HepG2 (cell line): ENCODE data around the gene TMEM9. TPM values are rescaled to one million over a fixed set of nuclear protein-coding genes. Genes with fewer than 3 reads are reported as not detected.

Experiments used
- CEBPB ChIP-seq: IDR thresholded peaks from 2 replicates; pipeline ENCODE4 v1.6.1; 2011; ENCODE audit warnings: low read depth, low read length, improper control_type of control experiment, borderline replicate concordance
- CHD2 ChIP-seq: IDR thresholded peaks from 2 replicates; pipeline ENCODE4 v1.6.1; 2011; ENCODE audit warnings: low read depth, low read length, improper control_type of control experiment
- DMAP1 ChIP-seq: IDR thresholded peaks from 2 replicates; pipeline ENCODE4 v1.6.1; 2016
- FIP1L1 ChIP-seq: fragments of 200-400 bp; formaldehyde crosslinking; IDR thresholded peaks from 2 replicates; pipeline ENCODE4 v1.6.1; 2018; ENCODE audit warnings: low read depth, mild to moderate bottlenecking, low read length, moderate library complexity, borderline replicate concordance; ENCODE audit not compliant: insufficient read depth
- GATAD2A ChIP-seq: IDR thresholded peaks from 2 replicates; pipeline ENCODE4 v1.6.1; 2016
- GLI4 ChIP-seq: sonication (generic); formaldehyde crosslinking; IDR thresholded peaks from 2 replicates; pipeline ENCODE4 v1.5.1; 2020; ENCODE audit warnings: missing genetic modification reagents, mild to moderate bottlenecking, moderate library complexity, borderline replicate concordance
- KLF6 ChIP-seq: IDR thresholded peaks from 2 replicates; pipeline ENCODE4 v1.8.0; 2016; ENCODE audit warnings: missing biosample characterization, missing genetic modification reagents
- KMT2A ChIP-seq: sonication (generic); formaldehyde crosslinking; IDR thresholded peaks from 2 replicates; pipeline ENCODE4 v1.4.0; 2020; ENCODE audit warnings: missing genetic modification reagents
- MBD4 ChIP-seq: IDR thresholded peaks from 2 replicates; pipeline ENCODE4 v1.6.1; 2012; ENCODE audit warnings: low read length, inconsistent platforms, borderline replicate concordance
- RBM39 ChIP-seq: fragments of 200-400 bp; formaldehyde crosslinking; IDR thresholded peaks from one replicate; pipeline ENCODE4 v1.6.1; 2018; ENCODE audit warnings: antibody characterized with exemption, mild to moderate bottlenecking, low read depth, low read length; ENCODE audit not compliant: poor library complexity, severe bottlenecking
- TBX2 ChIP-seq: sonication (generic); formaldehyde crosslinking; IDR thresholded peaks from 2 replicates; pipeline ENCODE4 v1.5.0; 2020; ENCODE audit warnings: missing genetic modification reagents, mild to moderate bottlenecking, borderline replicate concordance
- TEAD3 ChIP-seq: optimal IDR thresholded peaks from 2 replicates; pipeline ENCODE3; 2016; ENCODE audit warnings: borderline replicate concordance
- ZFP82 ChIP-seq: sonication (generic); formaldehyde crosslinking; IDR thresholded peaks from 2 replicates; pipeline ENCODE4 v1.5.1; 2020; ENCODE audit warnings: mild to moderate bottlenecking, missing genetic modification reagents, borderline replicate concordance
- ZNF225 ChIP-seq: sonication (generic); formaldehyde crosslinking; IDR thresholded peaks from 2 replicates; pipeline ENCODE4 v1.4.0; 2020; ENCODE audit warnings: mild to moderate bottlenecking, missing genetic modification reagents
- ZNF33A ChIP-seq: sonication (generic); formaldehyde crosslinking; IDR thresholded peaks from 2 replicates; pipeline ENCODE4 v1.5.1; 2020; ENCODE audit warnings: missing genetic modification reagents, mild to moderate bottlenecking, moderate library complexity, borderline replicate concordance
- ZNF607 ChIP-seq: sonication (generic); formaldehyde crosslinking; IDR thresholded peaks from 2 replicates; pipeline ENCODE4 v1.5.1; 2020; ENCODE audit warnings: missing genetic modification reagents, mild to moderate bottlenecking, borderline replicate concordance
- ZNF644 ChIP-seq: IDR thresholded peaks from 2 replicates; pipeline ENCODE4 v1.6.1; 2016; ENCODE audit warnings: low read depth
- ZNF747 ChIP-seq: sonication (generic); formaldehyde crosslinking; IDR thresholded peaks from 2 replicates; pipeline ENCODE4 v1.8.1; 2023; ENCODE audit warnings: missing genetic modification reagents, mild to moderate bottlenecking, borderline replicate concordance
- polyA plus RNA-seq, 8 experiments: library from polyadenylated mRNA; depleted of rRNA in 3 of 8; stranded (reverse) in 7 of 8; unstranded in 1 of 8; fragments of >200 nt; fragmentation: Illumina TruSeq in 4 of 8; extraction: Trizol in 4 of 8; gene quantifications; 2 replicates each; pipeline versions ENCODE4 v1.2.1 to v1.2.3, GENCODE V29; 2011 to 2016; ENCODE audit warnings: low read depth in 4 of 8, missing spikeins in 1 of 8, mixed read lengths in 1 of 8; ENCODE audit not compliant: insufficient read depth in 1 of 8
- total RNA-seq, 5 experiments: library from RNA; depleted of rRNA; stranded (reverse); fragments of >200 nt; fragmentation: Illumina TruSeq; extraction: Trizol; gene quantifications; 2 replicates each; pipeline ENCODE4 v1.2.3, GENCODE V29; 2016; ENCODE audit warnings: low read depth in 1 of 5
- TF ChIP-seq, protein P1 (sequence below): sonication (generic); formaldehyde crosslinking; IDR thresholded peaks from 2 replicates; pipeline ENCODE4 v1.5.0; 2020; ENCODE audit warnings: missing genetic modification reagents
- TF ChIP-seq, protein P2 (sequence below): sonication (generic); formaldehyde crosslinking; IDR thresholded peaks from 2 replicates; pipeline ENCODE4 v1.8.0; 2023; ENCODE audit warnings: mild to moderate bottlenecking, missing genetic modification reagents
- TF ChIP-seq, protein P3 (sequence below): sonication (generic); formaldehyde crosslinking; IDR thresholded peaks from 2 replicates; pipeline ENCODE4 v1.5.0; 2020; ENCODE audit warnings: missing genetic modification reagents, mild to moderate bottlenecking, borderline replicate concordance
- TF ChIP-seq, protein P4 (sequence below): IDR thresholded peaks from 2 replicates; pipeline ENCODE4 v1.6.1; 2016; ENCODE audit warnings: missing biosample characterization, missing genetic modification reagents, low read depth
- TF ChIP-seq, protein P5 (sequence below): sonication (generic); formaldehyde crosslinking; IDR thresholded peaks from 2 replicates; pipeline ENCODE4 v1.5.1; 2020; ENCODE audit warnings: mild to moderate bottlenecking, moderate library complexity, missing genetic modification reagents

Gene TMEM9
- total and polyA plus RNA-seq, 2 of the 13 experiments (the other 11 are each of a cell fraction or from before 2014, with no cell fraction given), result 60.9 to 102 TPM

DNA sequence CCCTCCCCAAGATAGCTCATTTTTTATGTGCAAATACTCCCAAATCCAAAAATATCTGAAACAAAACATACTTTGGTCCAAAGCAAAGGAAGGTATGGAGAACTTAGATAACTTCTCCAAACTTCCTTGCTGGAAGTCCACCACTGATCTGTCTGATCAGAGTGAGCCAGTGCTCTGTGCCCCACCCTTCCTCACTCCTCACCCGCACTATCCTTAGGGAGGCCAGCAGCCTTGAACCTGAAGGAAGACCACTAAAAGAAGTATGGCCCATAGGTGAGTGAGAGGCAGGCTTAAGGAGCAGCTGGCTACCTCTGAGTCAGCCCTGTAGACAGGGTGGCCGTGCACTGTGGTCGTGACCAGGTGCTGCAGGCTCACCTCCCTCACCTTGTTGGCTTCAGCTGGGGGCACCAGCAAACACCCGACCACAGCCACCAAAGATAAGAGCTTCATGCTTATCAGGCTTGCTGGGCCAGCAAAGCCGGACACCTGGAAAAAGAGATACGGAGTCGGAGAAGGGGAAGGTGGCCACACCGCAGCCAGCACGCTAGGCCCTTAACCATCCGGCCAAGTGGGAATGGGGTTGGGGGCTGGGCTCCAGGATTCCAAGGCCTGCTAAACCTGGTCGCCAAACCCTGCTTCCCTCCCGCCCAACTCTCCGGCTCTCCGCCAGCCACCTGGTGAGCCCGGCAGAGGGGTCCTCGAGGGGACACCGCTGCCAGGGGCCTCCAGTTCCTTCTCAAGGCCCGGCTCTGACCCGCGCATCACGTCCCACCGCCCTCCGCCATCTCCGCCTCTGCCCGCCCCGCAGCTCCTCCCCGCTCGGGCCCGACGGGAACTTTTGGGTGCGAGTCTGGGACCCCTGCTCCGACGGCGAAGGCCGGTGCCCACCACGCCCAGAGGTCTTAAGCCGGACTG, 543 bp downstream of the TMEM9 start (continued):
- TF ChIP-seq, protein P1, sequence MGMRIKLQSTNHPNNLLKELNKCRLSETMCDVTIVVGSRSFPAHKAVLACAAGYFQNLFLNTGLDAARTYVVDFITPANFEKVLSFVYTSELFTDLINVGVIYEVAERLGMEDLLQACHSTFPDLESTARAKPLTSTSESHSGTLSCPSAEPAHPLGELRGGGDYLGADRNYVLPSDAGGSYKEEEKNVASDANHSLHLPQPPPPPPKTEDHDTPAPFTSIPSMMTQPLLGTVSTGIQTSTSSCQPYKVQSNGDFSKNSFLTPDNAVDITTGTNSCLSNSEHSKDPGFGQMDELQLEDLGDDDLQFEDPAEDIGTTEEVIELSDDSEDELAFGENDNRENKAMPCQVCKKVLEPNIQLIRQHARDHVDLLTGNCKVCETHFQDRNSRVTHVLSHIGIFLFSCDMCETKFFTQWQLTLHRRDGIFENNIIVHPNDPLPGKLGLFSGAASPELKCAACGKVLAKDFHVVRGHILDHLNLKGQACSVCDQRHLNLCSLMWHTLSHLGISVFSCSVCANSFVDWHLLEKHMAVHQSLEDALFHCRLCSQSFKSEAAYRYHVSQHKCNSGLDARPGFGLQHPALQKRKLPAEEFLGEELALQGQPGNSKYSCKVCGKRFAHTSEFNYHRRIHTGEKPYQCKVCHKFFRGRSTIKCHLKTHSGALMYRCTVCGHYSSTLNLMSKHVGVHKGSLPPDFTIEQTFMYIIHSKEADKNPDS (CRISPR knock-in tag), result no peak
- TF ChIP-seq, protein P2, sequence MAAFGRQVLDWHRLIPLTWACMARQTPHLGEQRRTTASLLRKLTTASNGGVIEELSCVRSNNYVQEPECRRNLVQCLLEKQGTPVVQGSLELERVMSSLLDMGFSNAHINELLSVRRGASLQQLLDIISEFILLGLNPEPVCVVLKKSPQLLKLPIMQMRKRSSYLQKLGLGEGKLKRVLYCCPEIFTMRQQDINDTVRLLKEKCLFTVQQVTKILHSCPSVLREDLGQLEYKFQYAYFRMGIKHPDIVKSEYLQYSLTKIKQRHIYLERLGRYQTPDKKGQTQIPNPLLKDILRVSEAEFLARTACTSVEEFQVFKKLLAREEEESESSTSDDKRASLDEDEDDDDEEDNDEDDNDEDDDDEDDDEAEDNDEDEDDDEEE (CRISPR knock-in tag), result 0 out of 2 replicates have a peak, but pooled peaks have one; percentile 15
- TF ChIP-seq ZNF607 (CRISPR knock-in tag) (no peak), CHD2 (no peak), ZFP82 (CRISPR knock-in tag) (no peak), MBD4 (no peak), KMT2A (no peak), CEBPB (no peak), TBX2 (CRISPR knock-in tag) (peak; percentile 48; the same call in 1 of the 2 replicates), FIP1L1 (no peak), GATAD2A (no peak), ZNF644 (CRISPR knock-in tag) (no peak), ZNF225 (0 out of 2 replicates have a peak, but pooled peaks have one; percentile 25), GLI4 (CRISPR knock-in tag) (no peak), ZNF33A (CRISPR knock-in tag) (no peak), KLF6 (no peak), RBM39 (peak; percentile 52), DMAP1 (CRISPR knock-in tag) (no peak), TEAD3 (no peak), ZNF747 (0 out of 2 replicates have a peak, but pooled peaks have one; percentile 48)
- TF ChIP-seq, protein P3, sequence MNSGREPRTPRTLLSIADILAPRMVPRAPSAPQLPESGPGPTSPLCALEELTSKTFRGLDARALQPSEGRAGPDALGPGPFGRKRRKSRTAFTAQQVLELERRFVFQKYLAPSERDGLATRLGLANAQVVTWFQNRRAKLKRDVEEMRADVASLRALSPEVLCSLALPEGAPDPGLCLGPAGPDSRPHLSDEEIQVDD (CRISPR knock-in tag), result no peak
- TF ChIP-seq, protein P4, sequence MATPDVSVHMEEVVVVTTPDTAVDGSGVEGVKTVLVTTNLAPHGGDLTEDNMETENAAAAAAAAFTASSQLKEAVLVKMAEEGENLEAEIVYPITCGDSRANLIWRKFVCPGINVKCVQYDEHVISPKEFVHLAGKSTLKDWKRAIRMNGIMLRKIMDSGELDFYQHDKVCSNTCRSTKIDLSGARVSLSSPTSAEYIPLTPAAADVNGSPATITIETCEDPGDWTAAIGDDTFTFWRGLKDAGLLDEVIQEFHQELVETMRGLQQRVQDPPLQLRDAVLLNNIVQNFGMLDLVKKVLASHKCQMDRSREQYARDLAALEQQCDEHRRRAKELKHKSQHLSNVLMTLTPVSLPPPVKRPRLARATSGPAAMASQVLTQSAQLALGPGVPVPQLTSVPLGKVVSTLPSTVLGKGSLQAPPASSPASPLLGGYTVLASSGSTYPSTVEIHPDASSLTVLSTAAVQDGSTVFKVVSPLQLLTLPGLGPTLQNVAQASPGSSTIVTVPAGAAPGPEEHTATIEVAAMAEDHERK (CRISPR knock-in tag), result no peak
- TF ChIP-seq, protein P5, sequence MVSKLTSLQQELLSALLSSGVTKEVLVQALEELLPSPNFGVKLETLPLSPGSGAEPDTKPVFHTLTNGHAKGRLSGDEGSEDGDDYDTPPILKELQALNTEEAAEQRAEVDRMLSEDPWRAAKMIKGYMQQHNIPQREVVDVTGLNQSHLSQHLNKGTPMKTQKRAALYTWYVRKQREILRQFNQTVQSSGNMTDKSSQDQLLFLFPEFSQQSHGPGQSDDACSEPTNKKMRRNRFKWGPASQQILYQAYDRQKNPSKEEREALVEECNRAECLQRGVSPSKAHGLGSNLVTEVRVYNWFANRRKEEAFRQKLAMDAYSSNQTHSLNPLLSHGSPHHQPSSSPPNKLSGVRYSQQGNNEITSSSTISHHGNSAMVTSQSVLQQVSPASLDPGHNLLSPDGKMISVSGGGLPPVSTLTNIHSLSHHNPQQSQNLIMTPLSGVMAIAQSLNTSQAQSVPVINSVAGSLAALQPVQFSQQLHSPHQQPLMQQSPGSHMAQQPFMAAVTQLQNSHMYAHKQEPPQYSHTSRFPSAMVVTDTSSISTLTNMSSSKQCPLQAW (CRISPR knock-in tag), result 0 out of 2 replicates have a peak, but pooled peaks have one; percentile 7
